Measurements from ENCODE around the gene SPPL2C.

Gene SPPL2C

DNA sequence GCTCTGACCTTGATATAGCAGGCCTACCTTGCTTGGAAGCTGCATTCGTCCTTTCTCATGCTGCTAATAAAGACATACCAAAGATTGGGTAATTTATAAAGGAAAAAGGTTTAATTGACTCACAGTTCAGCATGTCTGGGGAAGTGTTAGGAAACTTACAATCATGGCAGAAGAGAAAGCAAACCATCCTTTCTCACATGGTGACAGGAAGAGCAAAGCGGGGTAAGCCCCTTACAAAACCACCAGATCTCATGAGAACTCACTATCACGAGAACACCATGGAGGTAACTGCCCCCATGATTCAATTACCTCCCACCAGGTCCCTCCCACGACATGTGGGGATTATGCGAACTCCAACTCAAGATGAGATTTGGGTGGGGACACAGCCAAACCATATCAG is 43.7 kb downstream of the SPPL2C start:
- no peak for DNase-seq

DNA sequence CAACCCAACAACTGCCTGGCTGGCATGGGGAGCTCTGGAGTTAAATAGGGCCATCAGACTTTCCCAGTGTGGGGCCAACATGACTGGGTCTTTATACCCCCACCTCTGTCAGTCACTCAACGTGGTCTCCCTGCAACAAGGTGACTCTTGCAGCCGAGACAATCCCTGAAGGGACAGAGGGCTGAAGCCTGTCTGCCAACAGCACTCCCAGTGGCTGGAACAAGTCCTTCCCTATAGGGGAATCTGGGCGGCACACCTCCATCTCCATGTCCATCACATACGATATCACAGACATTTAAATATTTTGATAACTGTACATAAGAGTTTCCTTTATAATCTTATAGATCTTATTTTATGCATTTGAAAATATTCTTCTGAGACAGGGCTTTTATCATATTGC is 44.9 kb downstream of the SPPL2C start:
- DNase-seq, result no peak

DNA sequence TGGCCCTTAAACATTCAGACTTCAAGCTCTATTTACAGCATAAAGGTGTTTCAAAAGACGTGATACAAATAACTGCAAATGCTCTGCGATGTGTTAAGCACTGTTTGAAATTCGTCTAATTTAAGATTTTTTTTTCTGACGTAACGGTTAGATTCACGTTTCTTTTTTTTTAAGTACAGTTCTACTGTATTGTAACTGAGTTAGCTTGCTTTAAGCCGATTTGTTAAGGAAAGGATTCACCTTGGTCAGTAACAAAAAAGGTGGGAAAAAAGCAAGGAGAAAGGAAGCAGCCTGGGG is 49.0 kb downstream of the SPPL2C start:
- no peak for DNase-seq

DNA sequence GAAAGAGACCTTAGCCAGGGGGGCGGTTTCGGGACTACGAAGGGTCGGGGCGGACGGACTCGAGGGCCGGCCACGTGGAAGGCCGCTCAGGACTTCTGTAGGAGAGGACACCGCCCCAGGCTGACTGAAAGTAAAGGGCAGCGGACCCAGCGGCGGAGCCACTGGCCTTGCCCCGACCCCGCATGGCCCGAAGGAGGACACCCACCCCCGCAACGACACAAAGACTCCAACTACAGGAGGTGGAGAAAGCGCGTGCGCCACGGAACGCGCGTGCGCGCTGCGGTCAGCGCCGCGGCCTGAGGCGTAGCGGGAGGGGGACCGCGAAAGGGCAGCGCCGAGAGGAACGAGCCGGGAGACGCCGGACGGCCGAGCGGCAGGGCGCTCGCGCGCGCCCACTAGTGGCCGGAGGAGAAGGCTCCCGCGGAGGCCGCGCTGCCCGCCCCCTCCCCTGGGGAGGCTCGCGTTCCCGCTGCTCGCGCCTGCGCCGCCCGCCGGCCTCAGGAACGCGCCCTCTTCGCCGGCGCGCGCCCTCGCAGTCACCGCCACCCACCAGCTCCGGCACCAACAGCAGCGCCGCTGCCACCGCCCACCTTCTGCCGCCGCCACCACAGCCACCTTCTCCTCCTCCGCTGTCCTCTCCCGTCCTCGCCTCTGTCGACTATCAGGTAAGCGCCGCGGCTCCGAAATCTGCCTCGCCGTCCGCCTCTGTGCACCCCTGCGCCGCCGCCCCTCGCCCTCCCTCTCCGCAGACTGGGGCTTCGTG is 49.5 kb downstream of the SPPL2C start, which contains the start of gene MAPT:
Gene MAPT, plus strand, starts transcription at position 533 of the 763 bp plus-strand sequence. CDS start 67,784 bp downstream, outside the sequence.
- peak; percentile 87 to 95 for DNase-seq

DNA sequence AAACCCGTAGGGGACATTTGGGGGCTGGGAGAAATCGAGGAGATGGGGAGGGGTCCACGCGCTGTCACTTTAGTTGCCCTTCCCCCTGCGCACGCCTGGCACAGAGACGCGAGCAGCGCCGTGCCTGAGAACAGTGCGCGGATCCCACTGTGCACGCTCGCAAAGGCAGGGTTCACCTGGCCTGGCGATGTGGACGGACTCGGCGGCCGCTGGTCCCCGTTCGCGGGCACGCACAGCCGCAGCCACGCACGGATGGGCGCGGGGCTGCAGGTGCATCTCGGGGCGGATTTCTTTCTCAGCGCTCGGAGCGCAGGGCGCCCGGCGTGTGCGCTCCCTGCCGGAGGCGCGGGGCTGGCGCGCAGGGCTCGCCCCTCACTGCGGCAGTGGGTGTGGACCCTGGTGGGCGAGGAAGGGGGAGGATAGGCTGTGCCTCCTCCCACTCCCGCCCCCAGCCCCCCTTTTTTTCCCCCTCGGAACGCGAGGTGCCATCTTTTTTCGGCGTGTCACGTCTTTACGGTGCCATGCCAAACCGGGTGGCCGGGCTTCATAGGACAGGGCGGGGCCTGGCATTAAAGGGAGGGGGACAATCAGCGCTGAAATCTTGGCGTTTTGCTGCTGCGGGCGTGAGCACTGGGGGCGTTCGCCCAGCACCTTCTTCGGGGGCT is 50.8 kb downstream of the SPPL2C start:
- peak; percentile 83 to 92 for DNase-seq

DNA sequence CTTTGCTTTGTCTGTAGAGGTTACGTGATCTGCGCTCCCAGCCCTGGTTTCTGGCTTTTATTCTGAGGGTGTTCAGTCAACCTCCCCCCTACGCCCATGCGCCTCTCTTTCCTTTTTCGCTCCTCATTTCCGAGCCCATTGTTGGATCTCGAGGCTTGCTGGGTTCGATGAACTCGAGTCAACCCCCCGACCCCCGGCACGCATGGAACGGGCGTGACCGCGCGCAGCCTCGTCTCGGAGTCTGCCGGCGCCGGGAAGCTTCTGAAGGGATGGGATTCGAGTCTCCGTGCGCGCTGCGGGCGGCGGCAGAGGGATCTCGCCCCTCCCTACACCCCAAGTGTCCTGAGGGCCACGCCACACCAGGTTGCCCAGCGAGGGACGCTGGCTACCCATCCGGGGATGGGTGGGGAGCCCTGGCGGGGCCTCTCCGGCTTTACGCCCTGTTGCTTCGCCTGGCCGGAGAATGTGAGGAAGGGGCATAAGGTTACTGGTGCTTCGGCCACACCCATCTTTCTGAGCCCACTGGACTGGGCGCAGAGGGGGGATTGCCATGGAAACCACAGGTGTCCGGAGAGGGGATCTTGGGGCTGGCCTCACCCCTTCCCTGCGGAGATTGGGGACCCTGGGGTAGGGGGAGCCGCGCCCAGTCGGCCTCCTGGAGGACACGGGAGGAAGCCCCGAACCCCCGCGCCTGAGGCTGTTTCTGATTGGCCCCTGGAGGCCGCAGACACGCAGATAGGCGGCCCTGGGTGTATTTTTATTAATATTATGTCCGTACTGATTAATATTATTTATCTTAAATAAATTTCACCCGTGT is 51.5 kb downstream of the SPPL2C start:
- peak in 1 of 2 experiments; percentile 40 for DNase-seq

Data from NCI-H524 (cell line).